HepG2 (cell line): ENCODE measurements around the gene HMGN4. TPM values are rescaled to one million over a fixed set of nuclear protein-coding genes. Genes with fewer than 3 reads are reported as not detected.

Experiments
- ATF2 ChIP-seq: sonication (generic); formaldehyde crosslinking; IDR thresholded peaks from 2 replicates; pipeline ENCODE4 v1.4.0; 2020; ENCODE audit warnings: missing genetic modification reagents
- BHLHE40 ChIP-seq: IDR thresholded peaks from 2 replicates; pipeline ENCODE4 v1.6.1; 2011; ENCODE audit warnings: low read length, improper control_type of control experiment
- CSRNP2 ChIP-seq: sonication (generic); formaldehyde crosslinking; conservative IDR thresholded peaks from 2 replicates; pipeline ENCODE4 v1.8.0; 2022; ENCODE audit warnings: low read depth, missing genetic modification reagents
- ELF3 ChIP-seq: IDR thresholded peaks from 2 replicates; pipeline ENCODE4 v1.6.1; 2016; ENCODE audit warnings: missing genetic modification reagents, missing compliant biosample characterization
- FLYWCH1 ChIP-seq: sonication (generic); formaldehyde crosslinking; IDR thresholded peaks from 2 replicates; pipeline ENCODE4 v1.8.1; 2023; ENCODE audit warnings: mild to moderate bottlenecking, missing genetic modification reagents
- FOXC1 ChIP-seq: sonication (generic); formaldehyde crosslinking; IDR thresholded peaks from 2 replicates; pipeline ENCODE4 v1.8.0; 2022; ENCODE audit warnings: mild to moderate bottlenecking, missing genetic modification reagents, borderline replicate concordance
- KDM5A ChIP-seq: fragments of 200-600 bp; sonication (generic); IDR thresholded peaks from 2 replicates; pipeline ENCODE4 v1.7.0; 2018; ENCODE audit warnings: antibody characterized with exemption, mild to moderate bottlenecking, low read length, borderline replicate concordance
- KLF11 ChIP-seq: IDR thresholded peaks from 2 replicates; pipeline ENCODE4 v1.6.1; 2016; ENCODE audit warnings: missing compliant biosample characterization
- KLF6 ChIP-seq: IDR thresholded peaks from 2 replicates; pipeline ENCODE4 v1.8.0; 2016; ENCODE audit warnings: missing biosample characterization, missing genetic modification reagents
- MED8 ChIP-seq: sonication (generic); formaldehyde crosslinking; IDR thresholded peaks from 2 replicates; pipeline ENCODE4 v1.8.1; 2023; ENCODE audit warnings: mild to moderate bottlenecking, missing genetic modification reagents; ENCODE audit not compliant: insufficient replicate concordance
- MTF2 ChIP-seq: sonication (generic); formaldehyde crosslinking; IDR thresholded peaks from 2 replicates; pipeline ENCODE4 v1.5.0; 2020; ENCODE audit warnings: missing genetic modification reagents, borderline replicate concordance
- NFATC3 ChIP-seq: sonication (generic); formaldehyde crosslinking; IDR thresholded peaks from 2 replicates; pipeline ENCODE4 v1.5.1; 2020; ENCODE audit warnings: mild to moderate bottlenecking, missing genetic modification reagents
- NFE2L2 ChIP-seq: fragments of 150-350 bp; IDR thresholded peaks from 2 replicates; pipeline ENCODE4 v1.6.1; 2014; ENCODE audit warnings: low read length
- NR0B2 ChIP-seq: sonication (generic); formaldehyde crosslinking; IDR thresholded peaks from 2 replicates; pipeline ENCODE4 v1.4.0; 2020; ENCODE audit warnings: mild to moderate bottlenecking, missing genetic modification reagents
- PCBP2 ChIP-seq: fragments of 200-400 bp; formaldehyde crosslinking; optimal IDR thresholded peaks from 2 replicates; pipeline ENCODE3; 2018; ENCODE audit warnings: low read length, low read depth; ENCODE audit not compliant: poor library complexity, severe bottlenecking
- RXRB ChIP-seq: IDR thresholded peaks from 2 replicates; pipeline ENCODE4 v1.6.1; 2016; ENCODE audit warnings: borderline replicate concordance, missing genetic modification reagents, missing compliant biosample characterization
- SP4 ChIP-seq: sonication (generic); formaldehyde crosslinking; IDR thresholded peaks from 2 replicates; pipeline ENCODE4 v1.8.1; 2023; ENCODE audit warnings: mild to moderate bottlenecking, missing genetic modification reagents
- TBX2 ChIP-seq: sonication (generic); formaldehyde crosslinking; IDR thresholded peaks from 2 replicates; pipeline ENCODE4 v1.5.0; 2020; ENCODE audit warnings: missing genetic modification reagents, mild to moderate bottlenecking, borderline replicate concordance
- XRCC5 ChIP-seq: fragments of 200-400 bp; formaldehyde crosslinking; optimal IDR thresholded peaks from 2 replicates; pipeline ENCODE3; 2017; ENCODE audit warnings: mild to moderate bottlenecking, low read length
- ZNF335 ChIP-seq: sonication (generic); formaldehyde crosslinking; IDR thresholded peaks from 2 replicates; pipeline ENCODE4 v1.4.0; 2020; ENCODE audit warnings: missing genetic modification reagents
- ZNF432 ChIP-seq: sonication (generic); formaldehyde crosslinking; IDR thresholded peaks from 2 replicates; pipeline ENCODE4 v1.5.0; 2020; ENCODE audit warnings: missing genetic modification reagents, mild to moderate bottlenecking, borderline replicate concordance
- ZNF460 ChIP-seq: sonication (generic); formaldehyde crosslinking; IDR thresholded peaks from 2 replicates; pipeline ENCODE4 v1.5.1; 2020; ENCODE audit warnings: missing genetic modification reagents, mild to moderate bottlenecking, borderline replicate concordance
- ZNF513 ChIP-seq: sonication (generic); formaldehyde crosslinking; conservative IDR thresholded peaks from 2 replicates; pipeline ENCODE4 v1.5.0; 2020; ENCODE audit warnings: missing genetic modification reagents
- ZNF576 ChIP-seq: sonication (generic); formaldehyde crosslinking; IDR thresholded peaks from 2 replicates; pipeline ENCODE4 v1.4.0; 2020; ENCODE audit warnings: mild to moderate bottlenecking, missing genetic modification reagents
- ZNF678 ChIP-seq: sonication (generic); formaldehyde crosslinking; IDR thresholded peaks from 2 replicates; pipeline ENCODE4 v1.4.0; 2020; ENCODE audit warnings: mild to moderate bottlenecking, missing genetic modification reagents
- ZNF724P ChIP-seq: sonication (generic); formaldehyde crosslinking; IDR thresholded peaks from 2 replicates; pipeline ENCODE4 v1.8.0; 2022; ENCODE audit warnings: missing genetic modification reagents, borderline replicate concordance
- polyA plus RNA-seq, 8 experiments: library from polyadenylated mRNA; depleted of rRNA in 3 of 8; stranded (reverse) in 7 of 8; unstranded in 1 of 8; fragments of >200 nt; fragmentation: Illumina TruSeq in 4 of 8; extraction: Trizol in 4 of 8; gene quantifications; 2 replicates each; pipeline versions ENCODE4 v1.2.1 to v1.2.3, GENCODE V29; 2011 to 2016; ENCODE audit warnings: low read depth in 4 of 8, missing spikeins in 1 of 8, mixed read lengths in 1 of 8; ENCODE audit not compliant: insufficient read depth in 1 of 8
- total RNA-seq, 5 experiments: library from RNA; depleted of rRNA; stranded (reverse); fragments of >200 nt; fragmentation: Illumina TruSeq; extraction: Trizol; gene quantifications; 2 replicates each; pipeline ENCODE4 v1.2.3, GENCODE V29; 2016; ENCODE audit warnings: low read depth in 1 of 5

Gene HMGN4
- total and polyA plus RNA-seq, 2 of the 13 experiments (the other 11 are each of a cell fraction or from before 2014, with no cell fraction given): 39.9 to 52.1 TPM

- TF ChIP-seq NFATC3 (CRISPR knock-in tag) (0 out of 2 replicates have a peak, but pooled peaks have one; percentile 52), XRCC5 (peak; percentile 81), TBX2 (CRISPR knock-in tag) (peak; percentile 48; the same call in 1 of the 2 replicates), ZNF432 (CRISPR knock-in tag) (no peak), KLF6 (CRISPR knock-in tag) (0 out of 2 replicates have a peak, but pooled peaks have one; percentile 20), ZNF678 (0 out of 2 replicates have a peak, but pooled peaks have one; percentile 88), NFE2L2 (no peak), RXRB (peak; percentile 86), FLYWCH1 (CRISPR knock-in tag) (0 out of 2 replicates have a peak, but pooled peaks have one; percentile 19), ATF2 (CRISPR knock-in tag) (peak; percentile 96), ZNF513 (no peak), ZNF724P (CRISPR knock-in tag) (no peak), SP4 (peak; percentile 51), PCBP2 (no peak), KDM5A (peak; percentile 68), ZNF460 (CRISPR knock-in tag) (no peak; the same call in 1 of the 2 replicates), MTF2 (CRISPR knock-in tag) (no peak), KLF11 (CRISPR knock-in tag) (peak; percentile 67), ZNF576 (CRISPR knock-in tag) (peak; percentile 84; the same call in 1 of the 2 replicates), FOXC1 (CRISPR knock-in tag) (no peak; the same call in none of the 2 replicates), ELF3 (CRISPR knock-in tag) (peak; percentile 83), MED8 (CRISPR knock-in tag) (peak; percentile 42), CSRNP2 (CRISPR knock-in tag) (no peak), ZNF335 (CRISPR knock-in tag) (peak; percentile 56; the same call in 1 of the 2 replicates), BHLHE40 (no peak), NR0B2 (CRISPR knock-in tag) (peak; percentile 84)
Observed at GRCh38 chr6:26537160-26537845, 863 bp upstream of the HMGN4 start (continued).
